K562 (cell line): ENCODE data around the gene NACC1. TPM values are rescaled to one million over a fixed set of nuclear protein-coding genes. Genes with fewer than 3 reads are reported as not detected.

ENCODE experiments used
- EHMT2 ChIP-seq: fragments of 450-650 bp; IDR thresholded peaks from 2 replicates; pipeline ENCODE4 v1.6.1; 2018; ENCODE audit warnings: antibody characterized with exemption
- HDAC6 ChIP-seq: IDR thresholded peaks from 2 replicates; pipeline ENCODE4 v1.6.1; 2012; ENCODE audit warnings: low read depth, mild to moderate bottlenecking, control low read depth, inconsistent platforms, low read length, moderate library complexity
- HES1 ChIP-seq: fragments of 450-650 bp; IDR thresholded peaks from 2 replicates; pipeline ENCODE4 v1.6.1; 2016; ENCODE audit warnings: low read depth, mild to moderate bottlenecking, moderate library complexity
- JUNB ChIP-seq: fragments of 450-650 bp; formaldehyde crosslinking; conservative IDR thresholded peaks from 2 replicates; pipeline ENCODE4 v1.4.0; 2020; ENCODE audit warnings: mild to moderate bottlenecking
- MED1 ChIP-seq: sonication (generic); formaldehyde crosslinking; IDR thresholded peaks from 2 replicates; pipeline ENCODE4 v1.8.1; 2023; ENCODE audit warnings: missing genetic modification reagents, borderline replicate concordance
- POU5F1 ChIP-seq: fragments of 150-350 bp; IDR thresholded peaks from 2 replicates; pipeline ENCODE4 v1.6.1; 2014; ENCODE audit warnings: borderline replicate concordance, low read length, low read depth, mild to moderate bottlenecking; ENCODE audit not compliant: partially characterized antibody
- RB1 ChIP-seq: fragments of 450-650 bp; IDR thresholded peaks from 2 replicates; pipeline ENCODE4 v1.6.1; 2017; ENCODE audit warnings: low read depth, mild to moderate bottlenecking
- RBM14 ChIP-seq: fragments of 200-400 bp; formaldehyde crosslinking; IDR thresholded peaks from 2 replicates; pipeline ENCODE4 v1.6.1; 2018; ENCODE audit warnings: low read depth, mild to moderate bottlenecking, low read length, moderate library complexity, borderline replicate concordance; ENCODE audit not compliant: insufficient read depth
- RNF2 ChIP-seq: sonication (generic); IDR thresholded peaks from 2 replicates; pipeline ENCODE4 v1.6.1; 2016
- RUNX1 ChIP-seq: sonication (generic); IDR thresholded peaks from 2 replicates; pipeline ENCODE4 v1.6.1; 2016; ENCODE audit warnings: antibody characterized with exemption, low read depth
- SFPQ ChIP-seq: fragments of 200-400 bp; formaldehyde crosslinking; IDR thresholded peaks from 2 replicates; pipeline ENCODE4 v1.6.1; 2017; ENCODE audit warnings: mild to moderate bottlenecking, low read depth, low read length, moderate library complexity
- SRF ChIP-seq, 2 experiments: fragments of 250-450, 450-650 bp in 1 of 2; sonication (Bioruptor Pico) in 1 of 2; sonication (generic) in 1 of 2; formaldehyde crosslinking; IDR thresholded peaks; 2 replicates each; pipeline versions ENCODE4 v1.5.0 to v1.5.1; 2020 to 2022; ENCODE audit warnings: mild to moderate bottlenecking in 1 of 2, missing genetic modification reagents in 1 of 2
- ZBTB1 ChIP-seq: sonication (generic); formaldehyde crosslinking; IDR thresholded peaks from 2 replicates; pipeline ENCODE4 v1.8.1; 2023; ENCODE audit warnings: missing genetic modification reagents, low read depth, mild to moderate bottlenecking, borderline replicate concordance
- ZC3H11A ChIP-seq: IDR thresholded peaks from 2 replicates; pipeline ENCODE4 v1.6.1; 2012; ENCODE audit warnings: low read depth, low read length, improper control_type of control experiment
- polyA plus RNA-seq, 8 experiments: library from polyadenylated mRNA; depleted of rRNA in 4 of 8; stranded (reverse) in 5 of 8; unstranded in 3 of 8; fragments of >200 nt; fragmentation: Nextera tagmentation in 2 of 8; fragmentation: Illumina TruSeq in 1 of 8; extraction: Ambion mirVana in 2 of 8; extraction: Trizol in 1 of 8; gene quantifications; 2 replicates each; pipeline versions ENCODE4 v1.2.1 to v1.2.3, GENCODE V29; 2011 to 2014; ENCODE audit warnings: inconsistent platforms in 1 of 8, missing spikeins in 1 of 8
- total RNA-seq, 7 experiments: library from RNA; depleted of rRNA in 6 of 7; stranded (reverse); fragments of >200 nt in 6 of 7; fragmentation: Illumina TruSeq in 2 of 7; extraction: Trizol in 2 of 7; gene quantifications; 2 replicates each; pipeline versions ENCODE4 v1.2.1 to v1.2.3, GENCODE V29; 2011 to 2021; ENCODE audit warnings: low replicate concordance in 1 of 7
- TF ChIP-seq, protein P1 (sequence below): fragments of 450-650 bp; IDR thresholded peaks from 2 replicates; pipeline ENCODE4 v1.7.0; 2016; ENCODE audit warnings: borderline replicate concordance
- TF ChIP-seq, protein P2 (sequence below): fragments of 250-450 bp; sonication (Bioruptor Pico); IDR thresholded peaks from 2 replicates; pipeline ENCODE4 v1.5.0; 2020; ENCODE audit warnings: mild to moderate bottlenecking
- TF ChIP-seq, protein P3 (sequence below), 3 experiments: IDR thresholded peaks in 2 of 3; conservative IDR thresholded peaks in 1 of 3; 2 replicates each; pipeline ENCODE4 v1.5.1; 2011 to 2012; ENCODE audit warnings: low read length in 3 of 3, mild to moderate bottlenecking in 3 of 3, control low read depth in 2 of 3, improper control_type of control experiment in 1 of 3, inconsistent platforms in 1 of 3, low read depth in 1 of 3, mixed read lengths in 1 of 3, moderate library complexity in 1 of 3; ENCODE audit not compliant: insufficient read depth in 2 of 3

Gene NACC1
- total and polyA plus RNA-seq, 9 of the 15 experiments (the other 6 are each of a cell fraction or from before 2014, with no cell fraction given), result 0.04 to 96.6 (median 25.8) TPM

DNA sequence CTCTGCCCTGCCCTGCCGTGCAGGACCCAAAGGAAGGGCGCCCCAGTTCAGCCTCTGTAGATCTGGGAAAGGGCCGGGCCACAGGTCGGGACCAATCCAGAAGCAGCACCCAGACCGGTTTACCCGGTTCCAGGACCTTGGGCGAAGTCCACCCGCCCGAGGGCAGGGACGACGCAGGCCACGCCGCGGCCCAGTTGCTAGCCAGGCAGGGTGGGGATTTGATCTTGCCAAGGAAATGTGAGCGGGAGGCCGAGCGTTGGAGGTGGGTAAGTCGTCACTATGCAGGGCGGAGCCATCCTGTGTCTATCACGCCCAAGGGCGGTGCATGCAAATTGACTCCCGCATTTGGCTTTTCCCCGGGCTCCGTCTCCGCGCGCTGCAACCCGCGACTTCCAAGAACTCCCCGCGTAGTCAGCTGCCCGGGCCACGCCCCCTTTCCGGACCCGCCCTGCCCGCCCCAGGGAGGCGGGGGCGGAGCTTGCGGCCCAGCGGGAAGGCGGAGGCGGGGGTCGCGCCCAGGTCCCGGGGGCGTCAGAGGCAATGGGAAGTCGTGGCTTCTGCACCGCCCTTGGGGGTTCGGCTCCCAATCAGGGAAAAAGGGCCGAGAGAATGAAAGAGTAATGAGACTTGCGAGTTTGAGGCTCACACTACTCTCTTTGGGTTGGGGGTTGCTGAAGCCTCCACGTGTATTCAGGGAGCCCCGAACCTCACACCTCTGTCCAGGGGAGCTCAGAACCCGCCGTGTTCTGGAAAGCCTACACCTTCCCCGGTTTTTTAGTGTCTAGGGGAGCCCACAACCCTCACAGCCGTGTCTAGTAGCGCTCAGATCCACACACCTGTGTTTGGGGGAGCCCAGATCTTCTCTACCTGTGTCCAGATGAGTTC is 44.9 kb downstream of the NACC1 start (continued):
- TF ChIP-seq SRF (CRISPR knock-in tag; IDR thresholded peaks at IDR 0.05) (peak in 1 of 2 experiments; percentile 96; a peak in 2 of 4 replicates), RBM14 (no peak), EHMT2 (no peak), JUNB (CRISPR knock-in tag) (no peak), RB1 (peak; percentile 22; the same call in 1 of the 2 replicates), ZC3H11A (no peak), RUNX1 (0 out of 2 replicates have a peak, but pooled peaks have one; percentile 22), ZBTB1 (CRISPR knock-in tag) (no peak), RNF2 (peak; percentile 73), MED1 (CRISPR knock-in tag) (no peak), HDAC6 (no peak), POU5F1 (no peak), HES1 (no peak), SFPQ (no peak)
- TF ChIP-seq, protein P1, sequence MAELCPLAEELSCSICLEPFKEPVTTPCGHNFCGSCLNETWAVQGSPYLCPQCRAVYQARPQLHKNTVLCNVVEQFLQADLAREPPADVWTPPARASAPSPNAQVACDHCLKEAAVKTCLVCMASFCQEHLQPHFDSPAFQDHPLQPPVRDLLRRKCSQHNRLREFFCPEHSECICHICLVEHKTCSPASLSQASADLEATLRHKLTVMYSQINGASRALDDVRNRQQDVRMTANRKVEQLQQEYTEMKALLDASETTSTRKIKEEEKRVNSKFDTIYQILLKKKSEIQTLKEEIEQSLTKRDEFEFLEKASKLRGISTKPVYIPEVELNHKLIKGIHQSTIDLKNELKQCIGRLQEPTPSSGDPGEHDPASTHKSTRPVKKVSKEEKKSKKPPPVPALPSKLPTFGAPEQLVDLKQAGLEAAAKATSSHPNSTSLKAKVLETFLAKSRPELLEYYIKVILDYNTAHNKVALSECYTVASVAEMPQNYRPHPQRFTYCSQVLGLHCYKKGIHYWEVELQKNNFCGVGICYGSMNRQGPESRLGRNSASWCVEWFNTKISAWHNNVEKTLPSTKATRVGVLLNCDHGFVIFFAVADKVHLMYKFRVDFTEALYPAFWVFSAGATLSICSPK, result no peak
- TF ChIP-seq, protein P2, sequence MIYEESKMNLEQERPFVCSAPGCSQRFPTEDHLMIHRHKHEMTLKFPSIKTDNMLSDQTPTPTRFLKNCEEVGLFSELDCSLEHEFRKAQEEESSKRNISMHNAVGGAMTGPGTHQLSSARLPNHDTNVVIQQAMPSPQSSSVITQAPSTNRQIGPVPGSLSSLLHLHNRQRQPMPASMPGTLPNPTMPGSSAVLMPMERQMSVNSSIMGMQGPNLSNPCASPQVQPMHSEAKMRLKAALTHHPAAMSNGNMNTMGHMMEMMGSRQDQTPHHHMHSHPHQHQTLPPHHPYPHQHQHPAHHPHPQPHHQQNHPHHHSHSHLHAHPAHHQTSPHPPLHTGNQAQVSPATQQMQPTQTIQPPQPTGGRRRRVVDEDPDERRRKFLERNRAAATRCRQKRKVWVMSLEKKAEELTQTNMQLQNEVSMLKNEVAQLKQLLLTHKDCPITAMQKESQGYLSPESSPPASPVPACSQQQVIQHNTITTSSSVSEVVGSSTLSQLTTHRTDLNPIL (CRISPR knock-in tag), result peak; percentile 45; the same call in 1 of the 2 replicates
- TF ChIP-seq, protein P3, sequence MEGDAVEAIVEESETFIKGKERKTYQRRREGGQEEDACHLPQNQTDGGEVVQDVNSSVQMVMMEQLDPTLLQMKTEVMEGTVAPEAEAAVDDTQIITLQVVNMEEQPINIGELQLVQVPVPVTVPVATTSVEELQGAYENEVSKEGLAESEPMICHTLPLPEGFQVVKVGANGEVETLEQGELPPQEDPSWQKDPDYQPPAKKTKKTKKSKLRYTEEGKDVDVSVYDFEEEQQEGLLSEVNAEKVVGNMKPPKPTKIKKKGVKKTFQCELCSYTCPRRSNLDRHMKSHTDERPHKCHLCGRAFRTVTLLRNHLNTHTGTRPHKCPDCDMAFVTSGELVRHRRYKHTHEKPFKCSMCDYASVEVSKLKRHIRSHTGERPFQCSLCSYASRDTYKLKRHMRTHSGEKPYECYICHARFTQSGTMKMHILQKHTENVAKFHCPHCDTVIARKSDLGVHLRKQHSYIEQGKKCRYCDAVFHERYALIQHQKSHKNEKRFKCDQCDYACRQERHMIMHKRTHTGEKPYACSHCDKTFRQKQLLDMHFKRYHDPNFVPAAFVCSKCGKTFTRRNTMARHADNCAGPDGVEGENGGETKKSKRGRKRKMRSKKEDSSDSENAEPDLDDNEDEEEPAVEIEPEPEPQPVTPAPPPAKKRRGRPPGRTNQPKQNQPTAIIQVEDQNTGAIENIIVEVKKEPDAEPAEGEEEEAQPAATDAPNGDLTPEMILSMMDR (IDR thresholded peaks at IDR 0.05 in 2 of 3, conservative IDR thresholded peaks at IDR 0.05 in 1 of 3; ENCODE audit: insufficient read depth in 2 of 3, low read depth in 1 of 3, low read length in 3 of 3), result peak in 1 of 3 experiments; percentile 1; a peak in 1 of 6 replicates
